Activated CD8-positive, alpha-beta memory T cell treated with anti-CD3 and anti-CD28 coated beads for 24 hours (primary cell): Measurements from ENCODE around the gene ENTPD1.
"Not testable (repeated sequence)": the region's sequence is repeated elsewhere in the genome, so short reads cannot be mapped to it uniquely, and the experiment has no call there.

ENCODE experiments used
- DNase-seq: peaks from one replicate; pipeline ENCODE4 v3.0.0-alpha.2; 2020

ENTPD1 gene

GRCh38 chr10:95873139-95873538 is 117.2 kb downstream of the ENTPD1 start:
- DNase-seq, result no peak

DNA sequence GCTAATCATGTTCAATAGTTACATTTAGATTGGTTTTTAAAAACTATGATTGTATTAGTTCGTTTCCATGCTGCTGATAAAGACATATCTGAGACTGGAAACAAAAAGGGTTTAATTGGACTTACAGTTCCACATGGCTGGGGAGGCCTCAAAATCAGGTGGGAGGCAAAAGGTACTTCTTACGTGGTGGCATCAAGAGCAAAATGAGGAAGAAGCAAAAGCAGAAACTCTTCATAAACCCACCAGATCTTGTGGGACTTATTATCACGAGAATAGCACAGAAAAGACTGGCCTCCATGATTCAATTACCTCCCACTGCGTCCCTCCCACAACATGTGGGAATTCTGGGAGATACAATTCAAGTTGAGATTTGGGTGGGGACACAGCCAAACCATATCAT is 117.7 kb downstream of the ENTPD1 start:
- no peak for DNase-seq

DNA sequence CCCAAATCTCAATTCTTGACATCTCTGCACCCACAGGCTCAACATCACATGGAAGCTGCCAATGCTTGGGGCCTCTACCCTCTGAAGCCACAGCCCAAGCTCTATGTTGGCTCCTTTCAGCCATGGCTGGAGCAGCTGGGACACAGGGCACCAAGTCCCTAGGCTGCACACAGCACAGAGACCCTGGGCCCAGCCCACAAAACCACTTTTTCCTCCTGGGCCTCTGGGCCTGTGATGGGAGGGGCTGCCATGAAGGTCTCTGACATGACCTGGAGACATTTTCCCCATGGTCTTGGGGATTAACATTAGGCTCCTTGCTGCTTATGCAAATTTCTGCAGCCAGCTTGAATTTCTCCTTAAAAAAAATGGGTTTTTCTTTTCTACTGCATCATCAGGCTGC is 118.8 kb downstream of the ENTPD1 start:
- not testable (repeated sequence) for DNase-seq

GRCh38 chr10:95876756-95877155 is 120.8 kb downstream of the ENTPD1 start:
- DNase-seq, result no peak

- no peak for DNase-seq
Observed at GRCh38 chr10:95877881-95878280, 121.9 kb downstream of the ENTPD1 start.

GRCh38 chr10:95880704-95881103 is 124.7 kb downstream of the ENTPD1 start:
- no peak for DNase-seq

- DNase-seq, result no peak
Observed at GRCh38 chr10:95881316-95881715, 125.4 kb downstream of the ENTPD1 start.

DNA sequence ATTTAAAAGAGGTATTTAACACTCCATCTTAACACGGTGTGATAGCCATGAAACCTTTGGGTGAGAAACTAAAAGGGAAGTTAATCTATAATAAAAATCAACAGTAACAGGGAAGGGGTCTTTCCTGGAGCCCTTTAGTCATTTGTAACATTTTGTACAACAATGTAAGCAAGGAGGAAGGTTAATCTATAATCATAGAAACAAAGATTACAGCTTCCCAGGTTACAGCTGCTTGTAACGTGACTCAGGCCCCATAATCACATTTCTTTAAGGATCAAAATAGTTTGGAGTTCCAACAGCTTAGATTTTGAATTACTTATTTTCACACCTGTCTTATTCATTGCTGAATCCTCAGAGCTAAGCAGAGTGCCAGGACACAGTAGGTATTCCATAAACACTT is 133.9 kb downstream of the ENTPD1 start:
- no peak for DNase-seq

- DNase-seq, result no peak
Observed at GRCh38 chr10:95896071-95896850, 140.3 kb downstream of the ENTPD1 start.

GRCh38 chr10:95905897-95906580 is 150.1 kb downstream of the ENTPD1 start:
- not testable (repeated sequence) for DNase-seq

DNA sequence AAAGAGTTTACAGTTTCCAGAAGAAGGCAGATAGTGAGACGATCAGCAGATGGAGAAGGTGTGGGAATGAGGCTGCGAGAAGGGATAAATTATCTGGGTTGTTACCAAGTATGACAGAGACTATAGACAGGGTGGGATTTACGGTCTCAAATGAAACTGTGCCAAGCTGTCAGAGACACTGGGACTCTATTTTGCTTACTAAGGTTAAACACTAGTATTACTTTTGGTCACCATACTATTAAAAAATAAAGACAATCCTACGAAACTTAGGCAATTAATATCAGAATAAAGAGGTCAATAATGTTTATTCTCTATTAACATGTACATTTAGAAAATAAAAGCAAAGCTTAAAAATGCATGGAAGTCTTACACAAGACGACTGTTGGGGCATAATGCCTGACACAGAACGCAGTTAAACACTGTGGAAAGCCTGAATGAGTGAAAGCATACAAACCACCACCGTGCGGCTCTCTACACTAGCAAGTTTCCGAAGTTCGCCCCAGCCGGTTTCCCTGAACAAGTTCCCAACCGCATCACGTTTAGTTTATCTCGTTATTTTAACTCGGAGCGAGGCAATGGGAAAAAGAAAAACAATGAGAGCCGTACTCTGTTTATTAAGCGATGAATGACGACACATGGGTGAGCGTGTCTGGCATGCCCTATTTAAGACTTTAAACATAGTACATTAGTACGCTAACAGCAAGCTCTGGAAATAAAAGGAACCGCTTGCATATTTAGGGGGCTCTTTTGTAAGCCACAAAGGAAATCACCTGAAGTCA is 150.9 kb downstream of the ENTPD1 start:
- DNase-seq, result peak; percentile 73

DNA sequence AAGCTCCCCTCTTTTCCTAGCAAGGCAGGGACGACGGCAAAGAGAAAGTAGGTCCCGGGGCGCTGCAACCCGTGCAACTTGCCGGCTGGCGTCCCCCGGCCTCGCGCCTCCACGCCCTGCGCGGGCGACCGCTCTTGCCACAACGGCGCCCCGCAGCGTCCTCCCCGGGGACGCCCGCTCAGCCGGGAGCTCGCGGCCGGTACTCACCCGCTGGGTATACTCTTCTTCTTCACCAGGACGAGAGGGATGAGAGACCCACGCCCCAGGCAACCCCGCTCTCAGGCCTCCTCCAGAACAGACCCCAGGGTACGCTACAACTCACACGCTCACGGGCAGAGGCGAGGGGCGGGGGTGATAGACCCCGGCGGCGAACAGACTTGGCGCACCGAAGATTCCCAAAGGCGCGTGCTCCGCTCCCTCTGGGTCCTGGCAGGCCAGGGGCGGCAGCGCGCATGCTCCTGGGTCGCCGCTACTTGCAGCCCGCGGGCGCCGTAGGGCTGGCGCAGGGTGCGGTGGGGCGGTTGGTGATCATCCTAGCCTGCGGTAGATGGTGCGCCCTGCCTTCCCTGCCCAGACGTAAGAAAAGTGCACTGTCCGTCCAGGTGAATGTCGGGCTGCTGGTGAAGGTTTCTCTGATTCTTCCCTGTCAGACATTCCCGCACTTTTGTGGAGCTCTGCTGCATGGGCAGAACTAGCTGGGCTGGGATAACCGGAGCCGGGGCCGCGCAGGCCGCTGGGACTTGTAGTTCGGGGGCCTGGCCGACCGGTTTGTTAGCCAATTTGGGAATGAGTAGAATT is 151.7 kb downstream of the ENTPD1 start, which contains the start of gene CC2D2B:
CC2D2B (plus strand) TSS at position 520 of the 798 bp plus-strand sequence. CDS start 3,349 bp downstream, outside the sequence.
- peak; percentile 90 for DNase-seq

DNA sequence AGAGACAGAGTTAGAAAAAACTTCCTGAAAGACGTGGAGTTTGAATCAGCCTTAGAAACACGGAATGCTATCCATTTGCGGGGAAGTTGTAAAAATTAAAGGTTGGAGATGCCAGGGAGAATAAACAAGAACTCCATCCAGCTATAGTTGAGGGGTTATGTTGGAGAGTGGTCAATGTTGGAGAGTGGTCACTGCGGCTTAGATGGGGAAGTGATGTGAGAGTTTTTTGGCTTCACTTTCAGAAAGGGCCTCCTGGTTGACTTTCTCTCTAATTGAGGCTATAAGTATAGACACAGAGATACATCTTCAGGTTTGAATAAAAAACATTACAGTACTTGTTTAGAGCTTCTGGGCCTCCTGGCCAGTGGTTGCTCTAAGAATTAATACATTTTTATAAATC is 152.5 kb downstream of the ENTPD1 start:
- DNase-seq, result no peak

DNA sequence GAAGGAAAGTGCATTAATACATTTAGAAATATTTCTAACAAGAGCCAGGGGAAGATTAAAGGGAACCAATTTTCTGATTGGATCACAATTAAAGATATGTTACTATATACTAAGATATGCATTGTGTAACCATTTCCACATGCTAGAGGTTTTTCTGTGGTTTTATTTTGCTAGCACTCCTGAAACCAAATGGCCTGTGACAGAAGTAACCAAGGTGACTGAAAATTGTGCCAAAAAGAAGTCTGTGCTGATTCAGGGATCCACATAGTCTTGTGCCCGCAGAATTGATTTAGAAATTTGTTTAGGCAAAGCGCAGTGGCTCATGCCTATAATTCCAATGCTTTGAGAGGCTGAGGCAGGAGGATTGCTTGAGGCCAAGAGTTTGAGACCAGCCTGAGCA is 153.6 kb downstream of the ENTPD1 start:
- DNase-seq, result no peak

GRCh38 chr10:95916039-95916438 is 160.1 kb downstream of the ENTPD1 start:
- not testable (repeated sequence) for DNase-seq
